Ascending aorta (tissue), 2 donors: Measurements from ENCODE around the gene LYST. TPM values are rescaled to one million over a fixed set of nuclear protein-coding genes. Genes with fewer than 3 reads are reported as not detected.

Experiments used
- DNase-seq, 2 donors: peaks; one replicate each; pipeline ENCODE4 v3.0.0-alpha.2; 2019; ENCODE audit warnings: low spot score in 2 of 2
- H3K27ac ChIP-seq, 2 donors: fragments of 200-600 bp; sonication (generic); one replicate each; pipeline ENCODE4 v1.5.1; 2016 to 2017; ENCODE audit warnings: mild to moderate bottlenecking in 1 of 2
- H3K27me3 ChIP-seq: fragments of 200-600 bp; sonication (generic); one replicate; pipeline ENCODE4 v1.5.1; 2017
- H3K36me3 ChIP-seq, 2 donors: fragments of 200-600 bp; sonication (generic); one replicate each; pipeline ENCODE4 v1.5.1; 2016
- H3K4me1 ChIP-seq, 2 donors: fragments of 200-600 bp; sonication (generic); one replicate each; pipeline ENCODE4 v1.5.1; 2016 to 2017; ENCODE audit warnings: mild to moderate bottlenecking in 1 of 2
- H3K4me3 ChIP-seq, 2 donors: fragments of 200-600 bp; sonication (generic); one replicate each; pipeline ENCODE4 v1.5.1; 2016 to 2017; ENCODE audit warnings: mild to moderate bottlenecking in 1 of 2
- H3K9me3 ChIP-seq, 2 donors: fragments of 200-600 bp; sonication (generic); one replicate each; pipeline ENCODE4 v1.5.1; 2016
- CTCF ChIP-seq, 3 experiments: fragments of 200-600 bp in 2 of 3; fragments of 450-650 bp in 1 of 3; sonication (generic) in 2 of 3; IDR thresholded peaks; one replicate each; pipeline ENCODE4 v1.5.1; 2016 to 2019; ENCODE audit warnings: antibody characterized with exemption in 3 of 3, mild to moderate bottlenecking in 1 of 3, moderate library complexity in 1 of 3
- intact Hi-C: fragments of 100-400 bp; cut with DNase I; formaldehyde crosslinking; loops from one replicate; pipeline ENCODE4 v1.15.1; 2023
- total RNA-seq: library from RNA; depleted of rRNA; stranded (reverse); fragments of >200 nt; gene quantifications from one replicate; pipeline ENCODE4 v1.1.0, GENCODE V29; 2016

LYST gene
- total RNA-seq, 1 donor from 2014 or later, result 169 TPM

GRCh38 chr1:235809688-235810397, 56.9 kb downstream of the LYST start:
- no peak for TF ChIP-seq CTCF (IDR thresholded peaks at IDR 0.05)
- H3K4me1 ChIP-seq, result no peaks in the 10 kb centered on the region

GRCh38 chr1:235808223-235808622, 58.5 kb downstream of the LYST start:
- H3K4me3 ChIP-seq, result no peak overlapping the region
- peaks cover 2 to 23% of the 10 kb centered on the region in 2 donors for H3K36me3 ChIP-seq
- no peaks in the 10 kb centered on the region for H3K9me3 ChIP-seq
- H3K4me1 ChIP-seq, result no peaks in the 10 kb centered on the region
- intact Hi-C loops, result no loop called here
- H3K27me3 ChIP-seq, result no peaks in the 10 kb centered on the region
- no peak for DNase-seq
- no peak overlapping the region for H3K27ac ChIP-seq
- TF ChIP-seq CTCF (IDR thresholded peaks at IDR 0.05), result no peak

More at GRCh38 chr1:235809688-235810397, 56.9 kb downstream of the LYST start:
- H3K27ac ChIP-seq, result no peak overlapping the region
- no peak for DNase-seq
- H3K4me3 ChIP-seq, result no peak overlapping the region
- no peaks in the 10 kb centered on the region for H3K9me3 ChIP-seq
- H3K27me3 ChIP-seq, result no peaks in the 10 kb centered on the region
- H3K36me3 ChIP-seq, result peaks cover 1 to 23% of the 10 kb centered on the region in 2 donors
- intact Hi-C loops, result no loop called here

GRCh38 chr1:235806123-235806522, 60.6 kb downstream of the LYST start:
- no peak overlapping the region for H3K4me3 ChIP-seq
- no peak overlapping the region for H3K27ac ChIP-seq
- no peaks in the 10 kb centered on the region for H3K27me3 ChIP-seq
- no peak for TF ChIP-seq CTCF (IDR thresholded peaks at IDR 0.05)
- no peaks in the 10 kb centered on the region for H3K9me3 ChIP-seq
- H3K36me3 ChIP-seq, result peaks cover 2 to 27% of the 10 kb centered on the region in 2 donors
- no peaks in the 10 kb centered on the region for H3K4me1 ChIP-seq
- intact Hi-C loops, result no loop called here
- DNase-seq, result no peak

GRCh38 chr1:235802573-235803346, 63.9 kb downstream of the LYST start:
- TF ChIP-seq CTCF (IDR thresholded peaks at IDR 0.05), result no peak
- Histone ChIP-seq H3K27ac (no peak overlapping the region), H3K9me3 (no peaks in the 10 kb centered on the region), H3K4me3 (no peak overlapping the region), H3K36me3 (peaks cover 2 to 32% of the 10 kb centered on the region in 2 donors), H3K4me1 (no peaks in the 10 kb centered on the region), H3K27me3 (no peaks in the 10 kb centered on the region)
- no peak for DNase-seq
- intact Hi-C loops, result no loop called here

GRCh38 chr1:235799264-235799663, 67.4 kb downstream of the LYST start:
- Histone ChIP-seq H3K4me3 (no peak overlapping the region), H3K27ac (no peak overlapping the region), H3K4me1 (no peaks in the 10 kb centered on the region), H3K27me3 (no peaks in the 10 kb centered on the region), H3K9me3 (peaks cover 0 to 11% of the 10 kb centered on the region in 2 donors), H3K36me3 (peaks cover 4 to 30% of the 10 kb centered on the region in 2 donors)
- intact Hi-C loops, result no loop called here
- TF ChIP-seq CTCF (IDR thresholded peaks at IDR 0.05), result no peak
- no peak for DNase-seq
